HCT116 (cell line): Measurements from ENCODE around the gene BACH1. TPM values are rescaled to one million over a fixed set of nuclear protein-coding genes. Genes with fewer than 3 reads are reported as not detected.

Experiments
- ATAC-seq: fragments of 200-7000 bp; cut with Tn5 transposase; 2 replicates; pipeline ENCODE4 v1.9.1; 2020; ENCODE audit warnings: mild to moderate bottlenecking, moderate library complexity
- BruUV-seq: library from RNA; stranded (reverse); fragments of 400-500 nt; replicated peaks from 2 replicates; lab custom pipeline; 2021; lab: Mats Ljungman, UMichigan
- CTCF ChIA-PET: fragments of 300-600 bp; sonication (Branson Sonifier 250); formaldehyde crosslinking; loops from one replicate; lab custom pipeline; 2021; ENCODE audit warnings: antibody characterized with exemption; lab: Charles Lee
- POLR2A ChIA-PET: fragments of 300-600, 350-600 bp; sonication (Branson Sonifier 250); formaldehyde crosslinking; loops from one replicate; lab custom pipeline; 2021; ENCODE audit warnings: antibody characterized with exemption; lab: Charles Lee
- RAD21 ChIA-PET, 2 experiments: fragments of 300-600 bp; sonication (Branson Sonifier 250); formaldehyde crosslinking; loops; one replicate each; lab custom pipeline; 2023; ENCODE audit warnings: low total read pairs in 2 of 2; ENCODE audit not compliant: uncharacterized antibody in 2 of 2, unreplicated experiment in 2 of 2, low non-redundant PET in 1 of 2; lab: Charles Lee
- DNase-seq: peaks from one replicate; pipeline ENCODE4 v3.0.0-alpha.2; 2010; ENCODE audit warnings: low read depth, low spot score
- H2AFZ ChIP-seq: fragments of 200-600 bp; shearing (Covaris generic), sonication (generic); 2 replicates; pipeline ENCODE4 v1.6.1; 2017; ENCODE audit warnings: low read depth, mixed run types, mixed read lengths, antibody characterized with exemption, low read length; ENCODE audit not compliant: poor library complexity, severe bottlenecking
- H3K27ac ChIP-seq: 2 replicates; pipeline ENCODE4 v1.5.1; 2012; ENCODE audit warnings: low read depth, low read length
- H3K27me3 ChIP-seq: fragments of 200-600 bp; sonication (generic); 2 replicates; pipeline ENCODE4 v1.6.1; 2016; ENCODE audit warnings: mixed run types, low read length, mixed read lengths; ENCODE audit not compliant: insufficient read depth
- H3K36me3 ChIP-seq, 2 experiments: fragments of 200-500 bp in 1 of 2; fragments of 200-600 bp in 1 of 2; sonication (Bioruptor generic) in 1 of 2; sonication (generic) in 1 of 2; 2 replicates each; pipeline versions ENCODE4 v1.5.1 to v1.6.1; 2014 to 2016; ENCODE audit warnings: low read length in 2 of 2, inconsistent platforms in 1 of 2, mixed read lengths in 1 of 2, mixed run types in 1 of 2; ENCODE audit not compliant: insufficient read depth in 2 of 2, control insufficient read depth in 1 of 2
- H3K4me1 ChIP-seq, 2 experiments: fragments of 200-600 bp in 1 of 2; sonication (generic) in 1 of 2; 2 replicates each; pipeline versions ENCODE4 v1.5.1 to v1.6.1; 2012 to 2017; ENCODE audit warnings: low read length in 2 of 2, inconsistent platforms in 1 of 2, mild to moderate bottlenecking in 1 of 2, mixed read lengths in 1 of 2, mixed run types in 1 of 2, moderate library complexity in 1 of 2; ENCODE audit not compliant: insufficient read depth in 2 of 2, control insufficient read depth in 1 of 2
- H3K4me2 ChIP-seq: fragments of 200-600 bp; sonication (generic); 2 replicates; pipeline ENCODE4 v1.6.1; 2017; ENCODE audit warnings: mixed run types, low read length, mixed read lengths
- H3K4me3 ChIP-seq, 2 experiments: fragments of 200-600 bp in 1 of 2; sonication (generic) in 1 of 2; replicated peaks in 1 of 2; 2 replicates each; pipeline ENCODE4 v1.5.1; 2011 to 2016; ENCODE audit warnings: low read length in 2 of 2, control low read depth in 1 of 2, low read depth in 1 of 2, mild to moderate bottlenecking in 1 of 2, mixed read lengths in 1 of 2, mixed run types in 1 of 2
- H3K79me2 ChIP-seq: fragments of 200-600 bp; sonication (generic); 2 replicates; pipeline ENCODE4 v1.6.1; 2017; ENCODE audit warnings: mild to moderate bottlenecking, mixed run types, low read length, moderate library complexity, mixed read lengths; ENCODE audit not compliant: insufficient read depth
- H3K9ac ChIP-seq: fragments of 200-600 bp; sonication (generic); 2 replicates; pipeline ENCODE4 v1.6.1; 2016; ENCODE audit warnings: low read length, mixed read lengths
- H3K9me2 ChIP-seq: fragments of 200-600 bp; sonication (generic), shearing (Covaris generic); 2 replicates; pipeline ENCODE4 v1.6.1; 2017; ENCODE audit warnings: mixed run types, mild to moderate bottlenecking, moderate library complexity; ENCODE audit not compliant: insufficient read depth
- H3K9me3 ChIP-seq, 2 experiments: fragments of 200-500 bp in 1 of 2; fragments of 200-600 bp in 1 of 2; sonication (Bioruptor generic) in 1 of 2; sonication (generic) in 1 of 2; 2 replicates each; pipeline ENCODE4 v1.6.1; 2014 to 2017; ENCODE audit warnings: low read length in 2 of 2, mixed read lengths in 2 of 2, inconsistent platforms in 1 of 2, low read depth in 1 of 2, mild to moderate bottlenecking in 1 of 2, mixed run types in 1 of 2, moderate library complexity in 1 of 2; ENCODE audit not compliant: control insufficient read depth in 1 of 2, insufficient read depth in 1 of 2
- H4K20me1 ChIP-seq: fragments of 200-600 bp; sonication (generic), shearing (Covaris generic); 2 replicates; pipeline ENCODE4 v1.6.1; 2017; ENCODE audit warnings: mixed run types, mild to moderate bottlenecking, moderate library complexity; ENCODE audit not compliant: insufficient read depth
- EGR1 ChIP-seq: IDR thresholded peaks from 2 replicates; pipeline ENCODE4 v1.6.1; 2012; ENCODE audit warnings: low read depth
- ELF1 ChIP-seq: IDR thresholded peaks from 2 replicates; pipeline ENCODE4 v1.6.1; 2012; ENCODE audit warnings: low read depth, borderline replicate concordance
- EZH2 ChIP-seq: fragments of 200-600 bp; sonication (generic); IDR thresholded peaks from 2 replicates; pipeline ENCODE4 v1.6.1; 2017; ENCODE audit warnings: antibody characterized with exemption, mixed run types
- EZH2phosphoT487 ChIP-seq: fragments of 200-600 bp; IDR thresholded peaks from 2 replicates; pipeline ENCODE4 v1.6.1; 2018; ENCODE audit warnings: antibody characterized with exemption, borderline replicate concordance
- FOSL1 ChIP-seq: IDR thresholded peaks from 2 replicates; pipeline ENCODE4 v1.6.1; 2012; ENCODE audit warnings: low read depth
- RAD21 ChIP-seq: IDR thresholded peaks from 2 replicates; pipeline ENCODE4 v1.6.1; 2012; ENCODE audit warnings: low read depth, mild to moderate bottlenecking
- SP1 ChIP-seq: IDR thresholded peaks from 2 replicates; pipeline ENCODE4 v1.6.1; 2012; ENCODE audit warnings: low read depth
- SRF ChIP-seq: IDR thresholded peaks from 2 replicates; pipeline ENCODE4 v1.6.1; 2012; ENCODE audit warnings: low read depth
- TCF7L2 ChIP-seq: IDR thresholded peaks from 2 replicates; pipeline ENCODE4 v1.7.0; 2011; ENCODE audit warnings: borderline replicate concordance, inconsistent platforms; ENCODE audit not compliant: insufficient read depth, insufficient read length; ENCODE audit errors: extremely low read depth
- YY1 ChIP-seq: IDR thresholded peaks from 2 replicates; pipeline ENCODE4 v1.6.1; 2011; ENCODE audit warnings: low read length, low read depth, moderate library complexity, mild to moderate bottlenecking; ENCODE audit not compliant: insufficient replicate concordance; ENCODE audit errors: extremely low read depth
- ZFX ChIP-seq: fragments of 450-650 bp; IDR thresholded peaks from 2 replicates; pipeline ENCODE4 v1.6.1; 2017
- intact Hi-C: fragments of 100-400 bp; cut with micrococcal nuclease; formaldehyde crosslinking; loops from 2 replicates; pipeline ENCODE4 v1.10.0; 2022
- total RNA-seq: library from RNA; stranded (reverse); gene quantifications from one replicate; pipeline ENCODE4 v1.2.1, GENCODE V29; 2021; ENCODE audit not compliant: unreplicated experiment
- TF ChIP-seq, protein P1 (sequence below): IDR thresholded peaks from 2 replicates; pipeline ENCODE4 v1.6.1; 2012; ENCODE audit warnings: low read depth
- TF ChIP-seq, protein P2 (sequence below): IDR thresholded peaks from 2 replicates; pipeline ENCODE4 v1.6.1; 2012

The BACH1 gene
- total RNA-seq, 1 experiment from 2014 or later: 28.4 TPM

DNA sequence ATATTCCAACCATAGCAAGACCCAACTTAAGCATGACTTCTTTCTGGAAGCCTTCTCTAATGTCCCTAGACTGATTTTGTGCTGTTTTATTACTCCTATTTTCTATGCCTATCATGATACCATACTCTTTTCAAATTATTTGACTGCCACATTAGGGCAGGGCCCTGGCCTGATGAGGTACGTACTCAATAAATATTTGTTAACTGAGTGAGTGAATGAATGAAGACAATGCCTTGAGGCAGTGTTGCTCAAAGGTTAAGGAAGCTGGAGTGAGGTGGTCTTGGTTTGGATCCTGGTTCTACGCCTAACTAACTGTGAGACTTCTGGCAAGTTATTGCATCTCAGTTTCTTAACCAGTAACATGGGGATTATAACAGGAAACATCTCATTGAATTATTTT is 38.3 kb upstream of the BACH1 start:
- Histone ChIP-seq H2AFZ (no peak overlapping the region), H4K20me1 (no peaks in the 10 kb centered on the region)
- TF ChIP-seq EZH2phosphoT487: no peak
- no peak for TF ChIP-seq ELF1
- no peak for TF ChIP-seq RAD21
- no peak for TF ChIP-seq EGR1
- no peak for TF ChIP-seq EZH2
- TF ChIP-seq, protein P1, sequence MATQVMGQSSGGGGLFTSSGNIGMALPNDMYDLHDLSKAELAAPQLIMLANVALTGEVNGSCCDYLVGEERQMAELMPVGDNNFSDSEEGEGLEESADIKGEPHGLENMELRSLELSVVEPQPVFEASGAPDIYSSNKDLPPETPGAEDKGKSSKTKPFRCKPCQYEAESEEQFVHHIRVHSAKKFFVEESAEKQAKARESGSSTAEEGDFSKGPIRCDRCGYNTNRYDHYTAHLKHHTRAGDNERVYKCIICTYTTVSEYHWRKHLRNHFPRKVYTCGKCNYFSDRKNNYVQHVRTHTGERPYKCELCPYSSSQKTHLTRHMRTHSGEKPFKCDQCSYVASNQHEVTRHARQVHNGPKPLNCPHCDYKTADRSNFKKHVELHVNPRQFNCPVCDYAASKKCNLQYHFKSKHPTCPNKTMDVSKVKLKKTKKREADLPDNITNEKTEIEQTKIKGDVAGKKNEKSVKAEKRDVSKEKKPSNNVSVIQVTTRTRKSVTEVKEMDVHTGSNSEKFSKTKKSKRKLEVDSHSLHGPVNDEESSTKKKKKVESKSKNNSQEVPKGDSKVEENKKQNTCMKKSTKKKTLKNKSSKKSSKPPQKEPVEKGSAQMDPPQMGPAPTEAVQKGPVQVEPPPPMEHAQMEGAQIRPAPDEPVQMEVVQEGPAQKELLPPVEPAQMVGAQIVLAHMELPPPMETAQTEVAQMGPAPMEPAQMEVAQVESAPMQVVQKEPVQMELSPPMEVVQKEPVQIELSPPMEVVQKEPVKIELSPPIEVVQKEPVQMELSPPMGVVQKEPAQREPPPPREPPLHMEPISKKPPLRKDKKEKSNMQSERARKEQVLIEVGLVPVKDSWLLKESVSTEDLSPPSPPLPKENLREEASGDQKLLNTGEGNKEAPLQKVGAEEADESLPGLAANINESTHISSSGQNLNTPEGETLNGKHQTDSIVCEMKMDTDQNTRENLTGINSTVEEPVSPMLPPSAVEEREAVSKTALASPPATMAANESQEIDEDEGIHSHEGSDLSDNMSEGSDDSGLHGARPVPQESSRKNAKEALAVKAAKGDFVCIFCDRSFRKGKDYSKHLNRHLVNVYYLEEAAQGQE: no peak
- no peak for TF ChIP-seq SP1
- no peak for TF ChIP-seq TCF7L2
- TF ChIP-seq ZFX: no peak
- no peak for TF ChIP-seq FOSL1
- TF ChIP-seq, protein P2, sequence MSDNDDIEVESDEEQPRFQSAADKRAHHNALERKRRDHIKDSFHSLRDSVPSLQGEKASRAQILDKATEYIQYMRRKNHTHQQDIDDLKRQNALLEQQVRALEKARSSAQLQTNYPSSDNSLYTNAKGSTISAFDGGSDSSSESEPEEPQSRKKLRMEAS: no peak
- TF ChIP-seq YY1: no peak
- no peak for TF ChIP-seq SRF
- TF ChIP-seq, all 23 proteins: peak for 0
- no peak for ATAC-seq
- Histone ChIP-seq H3K4me1 (peaks cover 5 to 7% of the 10 kb centered on the region in 2 experiments; a peak in 1 of 4 replicates), H3K4me3 (no peak overlapping the region), H3K27ac (no peak overlapping the region), H3K9me2 (no peaks in the 10 kb centered on the region), H3K27me3 (no peaks in the 10 kb centered on the region), H3K9ac (no peak overlapping the region), H3K36me3 (no peaks in the 10 kb centered on the region), H3K9me3 (no peaks in the 10 kb centered on the region), H3K4me2 (no peak overlapping the region), H3K79me2 (no peaks in the 10 kb centered on the region)
- DNase-seq: no peak
- ChIA-PET CTCF (interaction anchor here (1.0 kb wide), 1 partner anchor 96 kb away, joined by 3 read pairs; no protein-coding TSS in a partner anchor), POLR2A (no interaction called here), RAD21 (no interaction called here)
- intact Hi-C loops: no loop called here
- BruUV-seq: no TSS peak
